Loucy (cell line): ENCODE data around the gene RCN1.

Source experiments
- H2AFZ ChIP-seq: fragments of 200-600 bp; sonication (generic); 2 replicates; pipeline ENCODE4 v1.6.0; 2016; ENCODE audit warnings: antibody characterized with exemption, mild to moderate bottlenecking, low read length, moderate library complexity
- H3F3A ChIP-seq: fragments of 200-600 bp; 2 replicates; pipeline ENCODE4 v1.6.0; 2016; ENCODE audit warnings: antibody characterized with exemption, low read depth, mild to moderate bottlenecking
- H3K27me3 ChIP-seq: fragments of 200-600 bp; sonication (generic); 2 replicates; pipeline ENCODE4 v1.6.1; 2014; ENCODE audit warnings: low read length, mild to moderate bottlenecking; ENCODE audit not compliant: insufficient read depth, poor library complexity, severe bottlenecking
- H3K36me3 ChIP-seq: fragments of 200-600 bp; sonication (generic); 2 replicates; pipeline ENCODE4 v1.6.1; 2016; ENCODE audit warnings: low read length; ENCODE audit not compliant: insufficient read depth
- H3K4me1 ChIP-seq: fragments of 200-600 bp; sonication (generic); 2 replicates; pipeline ENCODE4 v1.5.1; 2014; ENCODE audit warnings: low read length, mild to moderate bottlenecking; ENCODE audit not compliant: insufficient read depth, poor library complexity, severe bottlenecking
- H3K4me2 ChIP-seq: fragments of 200-600 bp; sonication (generic); 2 replicates; pipeline ENCODE4 v1.6.0; 2014; ENCODE audit warnings: antibody characterized with exemption, low read length, low read depth, mild to moderate bottlenecking; ENCODE audit not compliant: poor library complexity, severe bottlenecking
- H3K4me3 ChIP-seq: fragments of 200-600 bp; sonication (generic); 2 replicates; pipeline ENCODE4 v1.5.1; 2014; ENCODE audit warnings: low read length, mild to moderate bottlenecking, mixed read lengths; ENCODE audit not compliant: poor library complexity, severe bottlenecking
- H3K79me2 ChIP-seq: fragments of 200-600 bp; sonication (generic); 2 replicates; pipeline ENCODE4 v1.6.1; 2014; ENCODE audit warnings: low read length; ENCODE audit not compliant: insufficient read depth
- H3K9ac ChIP-seq: fragments of 200-600 bp; sonication (generic); 2 replicates; pipeline ENCODE4 v1.6.0; 2014; ENCODE audit warnings: mild to moderate bottlenecking, low read depth, low read length, moderate library complexity; ENCODE audit not compliant: poor library complexity, severe bottlenecking
- H3K9me2 ChIP-seq: fragments of 200-600 bp; sonication (generic); replicated peaks from 2 replicates; pipeline ENCODE4 v1.6.1; 2016; ENCODE audit warnings: low read depth, low read length, mixed read lengths
- H3K9me3 ChIP-seq: fragments of 200-600 bp; sonication (generic); 2 replicates; pipeline ENCODE4 v1.6.1; 2014; ENCODE audit warnings: mild to moderate bottlenecking, antibody characterized with exemption, low read length, low read depth; ENCODE audit not compliant: insufficient read depth
- H4K20me1 ChIP-seq: fragments of 200-600 bp; sonication (generic); 2 replicates; pipeline ENCODE4 v1.6.0; 2014; ENCODE audit warnings: antibody characterized with exemption, low read length, mild to moderate bottlenecking; ENCODE audit not compliant: insufficient read depth, poor library complexity, severe bottlenecking
- EZH2phosphoT487 ChIP-seq: fragments of 200-600 bp; IDR thresholded peaks from 2 replicates; pipeline ENCODE4 v1.6.1; 2018; ENCODE audit warnings: antibody characterized with exemption, mild to moderate bottlenecking, moderate library complexity, borderline replicate concordance
- TF ChIP-seq, protein P1 (sequence below): fragments of 200-600 bp; sonication (generic); conservative IDR thresholded peaks from 2 replicates; pipeline ENCODE4 v1.5.1; 2014; ENCODE audit warnings: mild to moderate bottlenecking, antibody characterized with exemption, low read length

The RCN1 gene

GRCh38 chr11:32141745-32142546 lies 51.1 kb downstream of the RCN1 start:
- Histone ChIP-seq H2AFZ (no peak overlapping the region), H3K79me2 (no peaks in the 10 kb centered on the region), H3K4me2 (no peak overlapping the region), H3K4me1 (no peaks in the 10 kb centered on the region), H4K20me1 (no peaks in the 10 kb centered on the region), H3K4me3 (no peak overlapping the region), H3K9me2 (no peaks in the 10 kb centered on the region), H3K9ac (no peak overlapping the region), H3K27me3 (no peaks in the 10 kb centered on the region), H3K9me3 (no peaks in the 10 kb centered on the region), H3K36me3 (no peaks in the 10 kb centered on the region), H3F3A (no peaks in the 10 kb centered on the region)
- TF ChIP-seq EZH2phosphoT487, result no peak
- TF ChIP-seq, protein P1, sequence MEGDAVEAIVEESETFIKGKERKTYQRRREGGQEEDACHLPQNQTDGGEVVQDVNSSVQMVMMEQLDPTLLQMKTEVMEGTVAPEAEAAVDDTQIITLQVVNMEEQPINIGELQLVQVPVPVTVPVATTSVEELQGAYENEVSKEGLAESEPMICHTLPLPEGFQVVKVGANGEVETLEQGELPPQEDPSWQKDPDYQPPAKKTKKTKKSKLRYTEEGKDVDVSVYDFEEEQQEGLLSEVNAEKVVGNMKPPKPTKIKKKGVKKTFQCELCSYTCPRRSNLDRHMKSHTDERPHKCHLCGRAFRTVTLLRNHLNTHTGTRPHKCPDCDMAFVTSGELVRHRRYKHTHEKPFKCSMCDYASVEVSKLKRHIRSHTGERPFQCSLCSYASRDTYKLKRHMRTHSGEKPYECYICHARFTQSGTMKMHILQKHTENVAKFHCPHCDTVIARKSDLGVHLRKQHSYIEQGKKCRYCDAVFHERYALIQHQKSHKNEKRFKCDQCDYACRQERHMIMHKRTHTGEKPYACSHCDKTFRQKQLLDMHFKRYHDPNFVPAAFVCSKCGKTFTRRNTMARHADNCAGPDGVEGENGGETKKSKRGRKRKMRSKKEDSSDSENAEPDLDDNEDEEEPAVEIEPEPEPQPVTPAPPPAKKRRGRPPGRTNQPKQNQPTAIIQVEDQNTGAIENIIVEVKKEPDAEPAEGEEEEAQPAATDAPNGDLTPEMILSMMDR, result no peak

GRCh38 chr11:32143378-32143777 lies 52.5 kb downstream of the RCN1 start:
- Histone ChIP-seq H4K20me1 (no peaks in the 10 kb centered on the region), H3K79me2 (no peaks in the 10 kb centered on the region), H3K27me3 (no peaks in the 10 kb centered on the region), H3K4me3 (no peak overlapping the region), H3K36me3 (no peaks in the 10 kb centered on the region), H3K9me2 (no peaks in the 10 kb centered on the region), H3K4me1 (no peaks in the 10 kb centered on the region), H3K9ac (no peak overlapping the region), H2AFZ (no peak overlapping the region), H3K4me2 (no peak overlapping the region), H3F3A (no peaks in the 10 kb centered on the region), H3K9me3 (no peaks in the 10 kb centered on the region)
- TF ChIP-seq, protein P1, result no peak
- TF ChIP-seq EZH2phosphoT487, result no peak

GRCh38 chr11:32145282-32145681 lies 54.4 kb downstream of the RCN1 start:
- Histone ChIP-seq H3F3A (no peaks in the 10 kb centered on the region), H3K9ac (no peak overlapping the region), H3K9me2 (no peaks in the 10 kb centered on the region), H4K20me1 (no peaks in the 10 kb centered on the region), H3K4me1 (no peaks in the 10 kb centered on the region), H3K9me3 (no peaks in the 10 kb centered on the region), H3K4me2 (no peak overlapping the region), H3K79me2 (no peaks in the 10 kb centered on the region), H3K36me3 (no peaks in the 10 kb centered on the region), H3K4me3 (no peak overlapping the region), H2AFZ (no peak overlapping the region), H3K27me3 (no peaks in the 10 kb centered on the region)
- TF ChIP-seq, protein P1, result no peak
- TF ChIP-seq EZH2phosphoT487, result no peak
